ENCODE measurements around the gene EBLN2. TPM values are rescaled to one million over a fixed set of nuclear protein-coding genes. Genes with fewer than 3 reads are reported as not detected.
A peak's percentile ranks its signal among the peaks of the same experiment; 100 is the strongest.

Gene EBLN2
- total and polyA plus RNA-seq, 5 donors from 2014 or later = 0.80 to 20.8 (median 1.3) TPM

GRCh38 chr3:73073091-73073707 lies 11.7 kb downstream of the EBLN2 start:
- no peak overlapping the region for H3K27ac Mint-ChIP-seq
- no peaks in the 10 kb centered on the region for H3K36me3 Mint-ChIP-seq
- H3K4me3 Mint-ChIP-seq = no peak overlapping the region
- Histone ChIP-seq H3K9me3 (ENCODE audit: control insufficient read depth in 2 of 2, low read length in 2 of 2) (no peaks in the 10 kb centered on the region), H3K27ac (ENCODE audit: insufficient read depth, low read length, poor library complexity, severe bottlenecking) (no peak overlapping the region), H3K4me3 (ENCODE audit: low read depth, low read length) (no peak overlapping the region), H3K4me1 (ENCODE audit: control insufficient read depth, insufficient read depth, low read length, poor library complexity, severe bottlenecking) (no peaks in the 10 kb centered on the region), H3K36me3 (ENCODE audit: control insufficient read depth, insufficient read depth, low read length) (peaks cover 2% of the 10 kb centered on the region), H3K27me3 (ENCODE audit: control insufficient read depth, insufficient read depth, low read length) (no peaks in the 10 kb centered on the region)
- ATAC-seq (ENCODE audit: low read depth in 2 of 2) (no peak), DNase-seq (no peak)
- H3K27me3 Mint-ChIP-seq = no peaks in the 10 kb centered on the region
- no peaks in the 10 kb centered on the region for H3K9me3 Mint-ChIP-seq
- peaks cover 5 to 25% (median 10%) of the 10 kb centered on the region in 4 donors for H3K4me1 Mint-ChIP-seq

GRCh38 chr3:73074781-73075180 lies 13.3 kb downstream of the EBLN2 start:
- Histone ChIP-seq H3K4me3 (ENCODE audit: low read depth, low read length) (no peak overlapping the region), H3K27me3 (ENCODE audit: control insufficient read depth, insufficient read depth, low read length) (no peaks in the 10 kb centered on the region), H3K4me1 (ENCODE audit: control insufficient read depth, insufficient read depth, low read length, poor library complexity, severe bottlenecking) (no peaks in the 10 kb centered on the region), H3K36me3 (ENCODE audit: control insufficient read depth, insufficient read depth, low read length) (no peaks in the 10 kb centered on the region), H3K27ac (ENCODE audit: insufficient read depth, low read length, poor library complexity, severe bottlenecking) (no peak overlapping the region), H3K9me3 (ENCODE audit: control insufficient read depth in 2 of 2, low read length in 2 of 2) (no peaks in the 10 kb centered on the region)
- Mint-ChIP-seq H3K4me1 (peaks cover 5 to 25% (median 10%) of the 10 kb centered on the region in 4 donors), H3K27me3 (no peaks in the 10 kb centered on the region), H3K9me3 (no peaks in the 10 kb centered on the region), H3K4me3 (no peak overlapping the region), H3K27ac (no peak overlapping the region), H3K36me3 (no peaks in the 10 kb centered on the region)
- DNase-seq (no peak), ATAC-seq (ENCODE audit: low read depth in 2 of 2) (no peak)

DNA sequence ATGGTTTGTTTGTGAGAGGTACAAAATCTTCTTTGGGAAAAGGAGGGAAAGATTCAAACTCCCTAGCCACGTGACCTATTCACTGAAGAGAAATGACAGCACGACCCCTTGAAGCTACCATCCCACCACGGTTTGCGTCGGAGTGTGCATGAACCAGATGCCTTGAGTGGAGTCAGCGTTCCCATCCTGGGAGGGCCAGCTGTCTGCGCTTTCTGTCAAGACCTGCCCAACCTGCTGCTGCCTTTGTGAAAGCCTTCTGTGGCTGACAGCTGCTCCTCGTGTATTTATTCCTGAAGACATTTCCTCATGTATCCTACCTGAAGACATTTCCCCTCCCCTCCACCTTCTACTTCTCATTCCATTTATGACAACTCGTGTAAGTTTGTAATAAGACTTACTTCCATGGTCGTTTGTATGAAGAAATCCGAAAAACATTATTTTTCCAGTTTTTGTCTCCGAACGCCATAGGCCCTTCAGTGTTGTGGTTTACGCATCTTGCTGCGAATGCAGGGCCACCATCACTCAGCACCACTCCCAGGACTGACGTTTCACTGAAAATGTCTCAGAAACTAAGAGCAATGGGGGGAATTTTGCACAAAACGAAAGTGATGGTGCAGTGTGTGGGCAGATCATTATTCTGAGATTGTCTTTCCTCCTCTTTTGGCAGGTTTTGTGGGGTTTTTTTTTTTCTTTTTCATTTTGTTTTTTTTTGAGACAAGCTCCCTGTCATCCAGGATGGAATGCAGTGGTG lies 18.9 kb downstream of the EBLN2 start:
- Mint-ChIP-seq H3K27me3 (no peaks in the 10 kb centered on the region), H3K27ac (peak overlapping the region in 1 of 3 donors; percentile 71), H3K9me3 (no peaks in the 10 kb centered on the region), H3K36me3 (no peaks in the 10 kb centered on the region), H3K4me3 (no peak overlapping the region), H3K4me1 (peaks cover 0 to 5% (median 2%) of the 10 kb centered on the region in 4 donors)
- no peak overlapping the region for H3K4me3 ChIP-seq (ENCODE audit: low read depth, low read length)
- ATAC-seq (ENCODE audit: low read depth in 2 of 2) (no peak), DNase-seq (no peak)
- H3K4me1 ChIP-seq (ENCODE audit: control insufficient read depth, insufficient read depth, low read length, poor library complexity, severe bottlenecking) = no peaks in the 10 kb centered on the region
- H3K9me3 ChIP-seq (ENCODE audit: control insufficient read depth in 2 of 2, low read length in 2 of 2) = no peaks in the 10 kb centered on the region
- no peak overlapping the region for H3K27ac ChIP-seq (ENCODE audit: insufficient read depth, low read length, poor library complexity, severe bottlenecking)
- no peaks in the 10 kb centered on the region for H3K27me3 ChIP-seq (ENCODE audit: control insufficient read depth, insufficient read depth, low read length)
- H3K36me3 ChIP-seq (ENCODE audit: control insufficient read depth, insufficient read depth, low read length) = no peaks in the 10 kb centered on the region

- Histone ChIP-seq H3K4me1 (ENCODE audit: control insufficient read depth, insufficient read depth, low read length, poor library complexity, severe bottlenecking) (no peaks in the 10 kb centered on the region), H3K4me3 (ENCODE audit: low read depth, low read length) (no peak overlapping the region), H3K9me3 (ENCODE audit: control insufficient read depth in 2 of 2, low read length in 2 of 2) (no peaks in the 10 kb centered on the region), H3K36me3 (ENCODE audit: control insufficient read depth, insufficient read depth, low read length) (no peaks in the 10 kb centered on the region), H3K27ac (ENCODE audit: insufficient read depth, low read length, poor library complexity, severe bottlenecking) (no peak overlapping the region), H3K27me3 (ENCODE audit: control insufficient read depth, insufficient read depth, low read length) (no peaks in the 10 kb centered on the region)
- ATAC-seq (ENCODE audit: low read depth in 2 of 2) (no peak), DNase-seq (no peak)
- Mint-ChIP-seq H3K9me3 (no peaks in the 10 kb centered on the region), H3K36me3 (no peaks in the 10 kb centered on the region), H3K4me1 (peaks cover 3 to 9% (median 5%) of the 10 kb centered on the region in 4 donors), H3K27ac (no peak overlapping the region), H3K4me3 (no peak overlapping the region), H3K27me3 (no peaks in the 10 kb centered on the region)
These were observed 19.7 kb downstream of the EBLN2 start for GRCh38 chr3:73081140-73081539.

GRCh38 chr3:73084170-73084569 lies 22.7 kb downstream of the EBLN2 start:
- H3K27me3 Mint-ChIP-seq = no peaks in the 10 kb centered on the region
- Histone ChIP-seq H3K9me3 (ENCODE audit: control insufficient read depth in 2 of 2, low read length in 2 of 2) (no peaks in the 10 kb centered on the region), H3K27me3 (ENCODE audit: control insufficient read depth, insufficient read depth, low read length) (no peaks in the 10 kb centered on the region), H3K4me1 (ENCODE audit: control insufficient read depth, insufficient read depth, low read length, poor library complexity, severe bottlenecking) (no peaks in the 10 kb centered on the region), H3K36me3 (ENCODE audit: control insufficient read depth, insufficient read depth, low read length) (no peaks in the 10 kb centered on the region), H3K27ac (ENCODE audit: insufficient read depth, low read length, poor library complexity, severe bottlenecking) (no peak overlapping the region), H3K4me3 (ENCODE audit: low read depth, low read length) (no peak overlapping the region)
- peaks cover 5 to 8% (median 6%) of the 10 kb centered on the region in 4 donors for H3K4me1 Mint-ChIP-seq
- DNase-seq (no peak), ATAC-seq (ENCODE audit: low read depth in 2 of 2) (no peak)
- H3K9me3 Mint-ChIP-seq = no peaks in the 10 kb centered on the region
- no peaks in the 10 kb centered on the region for H3K36me3 Mint-ChIP-seq
- H3K27ac Mint-ChIP-seq = no peak overlapping the region
- no peak overlapping the region for H3K4me3 Mint-ChIP-seq

DNA sequence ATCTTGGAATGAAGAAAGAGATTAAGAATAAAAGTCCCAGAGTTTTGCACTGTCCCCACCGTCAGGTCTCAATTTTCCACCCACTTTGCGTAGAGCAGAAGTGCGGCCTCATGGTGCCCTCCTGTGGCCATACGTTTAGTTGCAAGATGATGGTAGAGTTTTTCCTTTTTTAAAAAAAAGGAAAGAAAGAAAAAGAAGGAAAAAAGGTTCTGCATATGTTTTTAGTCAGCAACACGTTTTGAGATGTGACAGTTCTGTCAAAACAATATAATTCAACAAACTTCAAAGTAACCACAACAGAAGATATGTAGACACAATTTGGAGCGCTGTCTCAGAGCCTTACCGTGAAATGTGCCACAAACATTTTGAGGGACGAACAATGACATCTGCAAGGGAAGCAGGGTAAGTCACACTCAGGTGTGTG lies 24.6 kb downstream of the EBLN2 start:
- no peak overlapping the region for H3K27ac ChIP-seq (ENCODE audit: insufficient read depth, low read length, poor library complexity, severe bottlenecking)
- peak overlapping the region in 1 of 3 donors; percentile 75 for H3K27ac Mint-ChIP-seq
- H3K9me3 Mint-ChIP-seq = peaks cover 0 to 2% (median 0%) of the 10 kb centered on the region in 7 donors
- H3K4me3 ChIP-seq (ENCODE audit: low read depth, low read length) = peak overlapping the region; percentile 49
- no peaks in the 10 kb centered on the region for H3K9me3 ChIP-seq (ENCODE audit: control insufficient read depth in 2 of 2, low read length in 2 of 2)
- H3K4me1 ChIP-seq (ENCODE audit: control insufficient read depth, insufficient read depth, low read length, poor library complexity, severe bottlenecking) = no peaks in the 10 kb centered on the region
- peaks cover 5 to 8% (median 6%) of the 10 kb centered on the region in 4 donors for H3K4me1 Mint-ChIP-seq
- DNase-seq (peak; percentile 19 to 47 (median 41)), ATAC-seq (ENCODE audit: low read depth in 2 of 2) (peak; percentile 47 to 80)
- H3K27me3 Mint-ChIP-seq = no peaks in the 10 kb centered on the region
- H3K36me3 Mint-ChIP-seq = no peaks in the 10 kb centered on the region
- H3K36me3 ChIP-seq (ENCODE audit: control insufficient read depth, insufficient read depth, low read length) = no peaks in the 10 kb centered on the region
- no peaks in the 10 kb centered on the region for H3K27me3 ChIP-seq (ENCODE audit: control insufficient read depth, insufficient read depth, low read length)
- H3K4me3 Mint-ChIP-seq = peak overlapping the region in 2 of 4 donors; percentile 22 to 30

DNA sequence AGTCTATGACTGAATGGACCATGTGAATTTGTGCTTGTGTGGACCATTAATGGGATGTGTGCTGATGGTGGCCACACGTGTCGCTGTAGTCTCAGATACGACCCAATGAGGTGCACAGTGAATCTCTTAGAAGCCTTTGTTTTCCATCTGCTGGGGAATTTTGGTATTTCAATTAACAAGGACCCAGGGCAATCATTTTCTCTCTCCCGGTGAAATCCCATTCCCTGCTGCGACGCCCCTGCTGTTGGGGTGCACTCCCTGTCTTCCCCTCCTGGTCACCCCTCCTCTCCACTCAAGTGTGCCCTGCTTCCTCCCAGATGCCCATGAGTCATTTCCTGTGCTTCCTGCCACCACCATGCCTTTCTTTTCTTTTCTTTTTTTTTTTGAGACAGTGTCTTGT lies 32.7 kb downstream of the EBLN2 start:
- DNase-seq = peak in 1 of 3 donors; percentile 29
- H3K4me3 Mint-ChIP-seq = no peak overlapping the region
- H3K36me3 ChIP-seq (ENCODE audit: control insufficient read depth, insufficient read depth, low read length) = no peaks in the 10 kb centered on the region
- peaks cover 4% of the 10 kb centered on the region for H3K4me1 ChIP-seq (ENCODE audit: control insufficient read depth, insufficient read depth, low read length, poor library complexity, severe bottlenecking)
- H3K4me1 Mint-ChIP-seq = peaks cover 0 to 12% (median 7%) of the 10 kb centered on the region in 4 donors
- H3K27ac ChIP-seq (ENCODE audit: insufficient read depth, low read length, poor library complexity, severe bottlenecking) = no peak overlapping the region
- H3K27me3 Mint-ChIP-seq = peaks cover 12% of the 10 kb centered on the region
- peaks cover 3% of the 10 kb centered on the region for H3K36me3 Mint-ChIP-seq
- H3K4me3 ChIP-seq (ENCODE audit: low read depth, low read length) = no peak overlapping the region
- no peaks in the 10 kb centered on the region for H3K27me3 ChIP-seq (ENCODE audit: control insufficient read depth, insufficient read depth, low read length)
- peaks cover 0 to 2% (median 0%) of the 10 kb centered on the region in 7 donors for H3K9me3 Mint-ChIP-seq
- no peak for ATAC-seq (ENCODE audit: low read depth in 2 of 2)
- no peaks in the 10 kb centered on the region for H3K9me3 ChIP-seq (ENCODE audit: control insufficient read depth in 2 of 2, low read length in 2 of 2)
- H3K27ac Mint-ChIP-seq = peak overlapping the region in 1 of 3 donors; percentile 37
